SK-N-DZ (cell line): Measurements from ENCODE around the gene LTBP1.
"Not testable (repeated sequence)": the region's sequence is repeated elsewhere in the genome, so short reads cannot be mapped to it uniquely, and the experiment has no call there.

Experiments
- DNase-seq: peaks from one replicate; pipeline ENCODE4 v3.0.0-alpha.2; 2015; ENCODE audit warnings: low spot score

LTBP1 gene

DNA sequence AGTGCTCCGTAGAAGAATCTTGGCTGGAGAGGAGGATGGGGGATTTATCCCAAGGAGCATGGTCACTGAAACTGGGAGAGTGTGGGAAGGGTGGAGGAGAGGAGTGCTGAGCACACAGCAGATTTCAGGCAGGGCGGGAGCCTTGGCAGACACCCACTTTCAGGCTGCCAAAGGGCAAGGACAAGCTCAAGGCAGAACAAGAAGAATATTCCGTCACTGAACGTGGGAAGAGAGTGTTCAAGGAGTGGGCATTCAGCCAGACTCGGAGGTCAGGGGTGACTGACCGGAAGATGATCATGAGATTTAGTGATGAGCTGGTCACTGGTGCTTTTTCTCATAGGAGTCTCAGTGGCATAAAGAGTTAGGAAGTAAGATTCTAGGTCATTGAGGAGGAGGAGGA is 393.5 kb downstream of the LTBP1 start:
- no peak for DNase-seq

GRCh38 chr2:33342171-33342570 is 395.4 kb downstream of the LTBP1 start:
- no peak for DNase-seq

- DNase-seq = no peak
Measured at GRCh38 chr2:33342705-33343104, 396.0 kb downstream of the LTBP1 start.

DNA sequence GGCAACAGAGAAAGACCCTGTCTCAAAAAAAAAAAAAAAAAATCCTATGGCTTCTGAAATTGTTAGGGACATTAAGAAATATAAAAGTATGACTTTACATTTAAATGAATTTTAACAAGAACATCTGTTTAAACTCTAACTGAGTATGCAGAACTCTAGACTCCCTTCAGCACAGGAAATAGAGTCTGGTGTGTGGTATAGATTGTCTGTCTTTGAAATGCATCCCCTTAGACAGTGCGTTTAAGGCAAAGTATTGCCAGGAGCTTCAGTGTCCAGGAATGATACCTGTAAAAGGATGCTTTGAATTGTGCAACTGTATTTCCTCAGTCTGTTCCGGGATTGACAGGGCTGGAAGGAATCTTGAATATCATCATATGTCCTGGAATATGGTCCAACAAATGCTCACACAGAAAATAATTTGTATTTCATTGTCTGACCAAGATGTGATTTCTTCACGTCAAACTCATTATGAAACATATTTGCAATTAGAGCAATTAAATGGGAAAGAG is 396.7 kb downstream of the LTBP1 start:
- DNase-seq = no peak

GRCh38 chr2:33344230-33344629 is 397.5 kb downstream of the LTBP1 start:
- DNase-seq = peak; percentile 3

GRCh38 chr2:33347856-33348255 is 401.1 kb downstream of the LTBP1 start:
- no peak for DNase-seq

GRCh38 chr2:33350632-33351031 is 403.9 kb downstream of the LTBP1 start:
- no peak for DNase-seq

DNA sequence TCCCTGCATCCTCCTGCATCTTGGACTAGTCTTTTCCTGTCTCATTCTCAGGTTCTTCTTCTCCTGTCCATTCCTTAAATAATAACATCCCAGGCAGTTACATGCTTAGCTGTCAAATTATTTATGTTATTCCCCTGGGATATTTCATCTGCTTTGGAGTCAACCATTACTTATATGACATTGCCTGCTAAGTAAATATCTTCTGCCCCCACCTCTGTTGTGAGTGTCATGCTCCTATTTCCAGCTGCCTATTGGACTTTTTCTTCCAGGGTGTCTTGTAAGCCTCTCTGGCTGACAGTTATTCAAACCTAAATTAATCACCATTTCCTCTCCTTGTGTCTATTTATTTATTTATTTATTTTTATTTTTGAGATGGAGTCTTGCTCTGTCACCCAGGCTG is 405.0 kb downstream of the LTBP1 start:
- DNase-seq = no peak

DNA sequence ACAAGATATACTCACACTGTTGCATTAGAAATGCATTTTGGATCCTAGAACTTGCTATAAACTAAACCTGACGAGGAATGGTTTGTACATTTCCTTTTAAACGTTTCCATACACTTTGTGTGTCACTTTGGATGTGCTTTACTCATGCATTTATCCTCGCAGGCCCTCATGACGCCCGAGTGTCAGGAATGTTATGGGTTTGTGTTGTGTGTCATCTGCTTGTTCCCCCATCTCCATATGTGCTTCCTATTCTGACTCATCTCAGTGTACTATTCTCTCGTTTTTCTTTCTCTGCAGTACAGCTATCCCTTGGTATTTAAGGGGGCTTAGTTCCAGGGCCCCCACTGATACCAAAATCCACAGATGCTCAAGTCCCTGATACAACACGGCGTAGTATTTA is 408.2 kb downstream of the LTBP1 start:
- no peak for DNase-seq

DNA sequence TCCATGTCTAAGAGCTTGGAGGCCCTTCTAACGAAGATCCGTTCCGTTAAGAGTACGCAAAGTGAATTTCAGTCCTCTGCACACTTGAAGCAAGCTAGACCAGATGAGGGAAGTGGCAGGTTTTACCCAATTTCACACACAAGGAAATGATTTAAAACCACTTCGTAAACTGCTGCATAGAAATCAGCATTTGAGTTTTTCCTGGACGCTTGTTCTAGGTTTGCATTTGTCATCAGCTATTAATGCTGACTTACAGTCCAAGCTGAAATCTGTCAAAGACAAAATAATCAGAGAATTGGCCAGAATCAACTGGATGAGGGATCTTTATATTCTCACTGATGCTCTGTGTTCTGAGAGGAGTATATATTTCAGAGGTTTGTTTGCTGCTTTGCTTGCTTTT is 412.1 kb downstream of the LTBP1 start:
- DNase-seq = no peak

- no peak for DNase-seq
Measured at GRCh38 chr2:33363325-33364298, 416.9 kb downstream of the LTBP1 start.

DNA sequence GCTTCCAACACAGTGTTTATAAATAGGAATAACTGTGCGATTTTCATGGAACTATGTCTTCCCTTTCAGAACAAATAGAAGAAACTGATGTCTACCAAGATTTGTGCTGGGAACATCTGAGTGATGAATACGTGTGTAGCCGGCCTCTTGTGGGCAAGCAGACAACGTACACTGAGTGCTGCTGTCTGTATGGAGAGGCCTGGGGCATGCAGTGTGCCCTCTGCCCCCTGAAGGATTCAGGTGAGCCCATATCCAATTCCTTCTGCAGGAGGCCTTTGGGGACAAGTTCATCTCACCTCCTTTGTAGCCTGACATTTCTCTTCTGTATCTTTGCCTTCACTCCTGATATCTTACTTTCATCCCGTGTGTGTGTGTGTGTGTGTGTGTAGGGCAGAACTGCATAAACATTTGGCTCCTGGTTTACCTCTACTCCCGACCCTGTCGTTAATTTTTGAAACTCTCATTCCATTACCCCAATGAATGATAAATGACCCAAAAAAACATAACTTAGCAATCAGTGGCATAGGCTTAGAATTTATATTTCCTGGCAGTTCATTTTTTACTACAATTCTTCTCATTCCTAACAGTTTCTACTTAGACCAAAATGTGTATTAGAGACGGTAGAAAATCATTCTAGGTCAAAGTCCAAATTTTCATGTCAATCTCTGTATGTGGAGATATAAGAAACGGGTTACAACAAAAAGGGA is 418.7 kb downstream of the LTBP1 start:
- no peak for DNase-seq

DNA sequence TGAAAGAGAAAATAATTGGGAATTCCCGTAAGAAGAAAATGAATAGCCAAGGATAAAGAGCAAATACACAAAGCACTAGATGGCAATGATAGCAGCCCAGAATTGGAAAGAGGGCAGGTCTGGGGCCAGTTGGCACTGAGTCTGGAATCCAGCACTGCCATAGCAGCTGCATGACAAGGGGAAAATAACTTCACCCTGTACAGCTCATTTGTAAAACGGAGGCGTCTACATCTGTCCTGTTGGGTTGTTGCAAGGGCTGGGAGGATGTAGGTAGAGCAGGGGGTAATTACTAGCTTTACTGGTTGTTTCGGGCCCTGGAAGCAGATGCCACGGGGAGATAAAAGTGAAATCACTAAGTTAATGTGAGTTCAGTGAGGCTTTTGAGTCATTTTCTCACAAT is 419.7 kb downstream of the LTBP1 start:
- no peak for DNase-seq

DNA sequence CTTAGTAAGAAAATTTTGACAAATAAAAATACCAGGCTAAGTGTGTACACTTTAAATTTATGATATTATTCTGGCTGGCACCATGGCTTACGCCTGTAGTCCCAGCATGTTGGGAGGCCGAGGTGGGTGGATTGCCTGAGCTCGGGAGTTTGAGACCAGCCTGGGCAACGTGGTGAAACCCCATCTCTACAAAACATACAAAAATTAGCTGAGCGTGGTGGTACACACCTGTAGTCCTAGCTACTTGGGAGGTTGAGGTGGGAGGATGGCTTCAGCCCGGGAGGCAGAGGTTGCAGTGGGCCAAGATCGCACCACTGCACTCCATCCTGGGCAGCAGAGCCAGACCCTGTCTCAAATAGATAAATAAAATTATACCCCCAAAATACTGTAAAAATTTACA is 421.8 kb downstream of the LTBP1 start:
- DNase-seq = not testable (repeated sequence)

DNA sequence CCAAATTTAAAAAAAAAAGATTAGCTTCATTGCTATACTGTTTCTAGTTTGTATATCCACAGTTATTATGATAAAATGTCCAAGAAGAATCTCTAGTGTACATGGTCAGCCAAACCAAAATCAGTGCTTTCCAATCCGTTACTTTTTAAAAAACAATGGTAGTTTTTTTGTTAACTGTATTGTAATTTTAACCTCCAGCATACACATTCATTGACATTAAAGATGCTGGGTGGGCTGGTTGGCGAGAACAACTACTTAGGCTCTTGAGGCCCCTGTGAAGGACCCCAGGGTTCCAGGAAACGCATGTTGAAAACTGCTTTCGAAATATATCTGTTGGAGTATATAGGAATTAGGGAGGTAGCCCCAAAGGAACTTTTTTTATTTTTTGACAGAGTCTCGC is 422.4 kb downstream of the LTBP1 start:
- DNase-seq = no peak

DNA sequence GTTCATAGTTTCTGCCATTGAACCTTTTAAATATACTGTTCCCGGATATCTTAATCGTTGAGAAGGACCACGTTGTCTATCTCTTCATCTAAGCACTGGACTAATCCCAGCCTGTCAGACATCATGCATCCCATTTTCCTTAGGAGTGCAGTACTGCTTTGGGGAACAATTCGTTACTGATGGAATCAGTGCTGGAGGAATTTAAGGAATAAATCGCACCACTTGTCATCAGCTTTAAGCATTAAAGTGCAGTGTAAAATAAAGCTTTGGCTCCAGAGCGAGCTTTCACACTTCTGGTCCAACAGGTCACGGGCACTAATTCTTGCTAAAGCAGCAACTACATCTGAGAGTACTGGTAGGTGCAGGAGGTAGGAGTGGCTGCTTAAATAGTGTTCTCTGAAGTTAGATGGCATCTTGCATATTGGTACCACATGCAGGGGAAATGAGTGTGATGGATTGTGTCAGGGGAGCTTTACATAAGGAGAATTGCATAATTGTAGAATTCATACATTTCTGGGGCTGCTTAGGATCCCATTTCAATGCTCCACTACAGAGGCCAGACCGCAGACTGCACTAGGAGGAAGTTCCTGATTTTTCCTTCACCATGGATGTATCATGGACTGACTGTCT is 424.0 kb downstream of the LTBP1 start:
- no peak for DNase-seq

DNA sequence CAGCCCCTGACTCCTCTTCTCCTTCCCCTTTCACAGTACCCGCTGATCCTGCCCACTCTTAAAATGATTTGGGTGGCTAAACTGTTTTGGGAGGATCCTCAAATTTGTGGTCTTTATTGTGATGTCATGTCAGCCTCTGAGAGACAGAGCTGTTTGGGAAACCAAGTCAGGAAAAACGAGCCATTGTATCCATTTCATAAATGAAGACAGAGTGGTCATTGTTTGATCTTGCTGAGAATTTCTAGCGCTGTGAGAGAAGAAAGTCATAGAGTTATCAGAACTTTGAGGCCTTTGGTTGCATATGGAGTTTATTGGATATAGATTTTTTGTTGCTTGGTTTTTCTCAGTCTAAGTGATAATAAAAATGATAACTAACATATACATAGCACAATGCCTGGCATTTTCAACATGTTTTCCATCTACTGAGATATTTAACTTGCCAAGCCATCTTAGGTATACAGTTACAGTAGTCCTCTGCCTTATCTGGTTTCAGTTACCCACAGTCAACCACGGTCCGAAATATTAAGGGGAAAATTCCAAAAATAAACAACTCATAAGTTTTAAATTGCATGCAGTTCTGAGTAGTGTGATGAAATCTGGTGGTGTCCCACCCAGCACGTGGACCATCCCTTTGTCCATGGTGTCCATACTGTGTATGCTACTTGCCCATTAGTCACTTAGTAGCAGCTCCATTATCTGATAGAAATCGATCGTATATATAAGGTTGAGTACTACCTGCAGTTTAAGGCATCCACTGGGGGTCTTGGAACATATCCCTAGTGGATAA is 424.7 kb downstream of the LTBP1 start:
- DNase-seq = no peak

DNA sequence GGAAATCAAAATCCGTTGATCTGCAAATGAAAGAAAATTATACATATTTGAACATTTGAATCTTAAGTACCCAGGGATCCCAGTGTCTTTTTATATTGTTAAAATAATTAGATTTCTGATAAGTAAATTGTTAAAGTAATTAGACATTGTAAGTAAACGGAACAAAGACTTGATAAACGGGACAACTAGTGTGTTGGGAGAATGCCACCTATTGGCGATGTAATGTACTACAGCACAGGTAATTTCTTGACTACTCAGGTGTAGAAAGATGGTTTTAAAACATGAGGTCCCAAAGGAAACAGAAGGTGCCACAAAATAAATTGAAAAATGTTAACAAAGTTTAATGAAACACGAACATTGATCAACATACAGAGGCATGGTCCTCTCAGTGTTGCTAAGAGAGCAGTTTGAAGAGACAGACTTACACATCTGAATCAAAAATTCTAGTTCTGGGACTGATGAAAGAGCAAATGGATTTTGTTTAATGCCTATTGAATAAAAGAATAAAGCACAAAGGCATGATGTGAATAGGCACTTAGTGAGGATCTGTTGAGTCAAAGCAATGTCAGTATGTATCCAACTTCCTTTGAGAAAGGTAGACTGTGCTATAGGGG is 426.3 kb downstream of the LTBP1 start:
- DNase-seq = peak; percentile 35

DNA sequence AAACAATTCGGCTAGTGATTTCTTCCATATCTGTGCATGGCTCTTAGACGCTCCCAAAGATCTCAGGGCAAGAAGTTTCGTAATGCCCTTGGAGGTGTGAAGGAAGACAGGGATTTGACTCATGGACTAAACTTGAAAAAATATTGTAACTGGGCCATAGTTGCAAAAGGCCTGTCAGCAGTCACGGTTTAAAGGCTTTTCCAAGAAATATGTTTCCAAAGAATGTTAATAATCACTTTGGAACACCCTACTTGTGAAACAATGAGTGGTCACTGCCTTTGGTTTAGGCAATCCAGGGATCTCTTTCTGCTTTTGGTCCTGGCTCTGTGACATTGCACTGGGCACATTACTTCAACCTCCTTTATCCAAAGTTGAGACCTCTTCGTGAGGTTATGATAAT is 427.2 kb downstream of the LTBP1 start:
- DNase-seq = no peak

GRCh38 chr2:33375054-33375453 is 428.3 kb downstream of the LTBP1 start:
- no peak for DNase-seq

GRCh38 chr2:33377048-33377447 is 430.3 kb downstream of the LTBP1 start:
- no peak for DNase-seq
